IMR-90 (cell line): ENCODE measurements around the gene NCBP2L.

Experiments used
- BHLHE40 ChIP-seq: fragments of 150-350 bp; IDR thresholded peaks from 2 replicates; pipeline ENCODE4 v1.6.1; 2016; ENCODE audit warnings: mild to moderate bottlenecking, low read depth, low read length
- CHD1 ChIP-seq: IDR thresholded peaks from 2 replicates; pipeline ENCODE4 v1.6.1; 2012; ENCODE audit warnings: low read depth, low read length, improper control_type of control experiment
- CTCF ChIP-seq: conservative IDR thresholded peaks from 2 replicates; pipeline ENCODE4 v1.5.1; 2012; ENCODE audit warnings: mild to moderate bottlenecking, low read depth, low read length, improper control_type of control experiment
- ELK1 ChIP-seq: fragments of 150-350 bp; IDR thresholded peaks from 2 replicates; pipeline ENCODE4 v1.6.1; 2016; ENCODE audit warnings: low read depth, mild to moderate bottlenecking, low read length, moderate library complexity, borderline replicate concordance
- FOS ChIP-seq: fragments of 150-350 bp; IDR thresholded peaks from 2 replicates; pipeline ENCODE4 v1.6.1; 2016; ENCODE audit warnings: low read depth, low read length
- MAFK ChIP-seq: IDR thresholded peaks from 2 replicates; pipeline ENCODE4 v1.6.1; 2012; ENCODE audit warnings: low read depth, low read length, improper control_type of control experiment
- NFE2L2 ChIP-seq: fragments of 150-350 bp; IDR thresholded peaks from 2 replicates; pipeline ENCODE4 v1.6.1; 2016; ENCODE audit warnings: low read depth, mild to moderate bottlenecking, low read length
- POLR2A ChIP-seq: IDR thresholded peaks from 2 replicates; pipeline ENCODE4 v1.6.1; 2012; ENCODE audit warnings: mild to moderate bottlenecking, low read depth, low read length
- RAD21 ChIP-seq: IDR thresholded peaks from 2 replicates; pipeline ENCODE4 v1.6.1; 2012; ENCODE audit warnings: low read length, improper control_type of control experiment
- RCOR1 ChIP-seq: IDR thresholded peaks from 2 replicates; pipeline ENCODE4 v1.6.1; 2012; ENCODE audit warnings: mild to moderate bottlenecking, low read length, improper control_type of control experiment; ENCODE audit not compliant: insufficient replicate concordance
- SMC3 ChIP-seq: fragments of 150-350 bp; IDR thresholded peaks from 2 replicates; pipeline ENCODE4 v1.6.1; 2016; ENCODE audit warnings: low read depth, mild to moderate bottlenecking, antibody characterized with exemption, low read length, moderate library complexity
- USF2 ChIP-seq: fragments of 150-350 bp; IDR thresholded peaks from 2 replicates; pipeline ENCODE4 v1.6.1; 2017; ENCODE audit warnings: mild to moderate bottlenecking, antibody characterized with exemption, low read length, low read depth

GRCh38 chrX:107750861-107751445 is 26.6 kb upstream of the NCBP2L start:
- TF ChIP-seq CTCF (no peak), POLR2A (no peak), BHLHE40 (no peak), USF2 (no peak), NFE2L2 (no peak), RCOR1 (no peak), RAD21 (no peak), FOS (no peak), ELK1 (no peak), SMC3 (no peak), MAFK (no peak), CHD1 (no peak)
